Measurements from ENCODE around the gene PITPNC1. TPM values are rescaled to one million over a fixed set of nuclear protein-coding genes. Genes with fewer than 3 reads are reported as not detected.

The PITPNC1 gene
- total and polyA plus RNA-seq, 2 of the 13 experiments (the other 11 are each of a cell fraction or from before 2014, with no cell fraction given), result 4.1 to 5.7 TPM

DNA sequence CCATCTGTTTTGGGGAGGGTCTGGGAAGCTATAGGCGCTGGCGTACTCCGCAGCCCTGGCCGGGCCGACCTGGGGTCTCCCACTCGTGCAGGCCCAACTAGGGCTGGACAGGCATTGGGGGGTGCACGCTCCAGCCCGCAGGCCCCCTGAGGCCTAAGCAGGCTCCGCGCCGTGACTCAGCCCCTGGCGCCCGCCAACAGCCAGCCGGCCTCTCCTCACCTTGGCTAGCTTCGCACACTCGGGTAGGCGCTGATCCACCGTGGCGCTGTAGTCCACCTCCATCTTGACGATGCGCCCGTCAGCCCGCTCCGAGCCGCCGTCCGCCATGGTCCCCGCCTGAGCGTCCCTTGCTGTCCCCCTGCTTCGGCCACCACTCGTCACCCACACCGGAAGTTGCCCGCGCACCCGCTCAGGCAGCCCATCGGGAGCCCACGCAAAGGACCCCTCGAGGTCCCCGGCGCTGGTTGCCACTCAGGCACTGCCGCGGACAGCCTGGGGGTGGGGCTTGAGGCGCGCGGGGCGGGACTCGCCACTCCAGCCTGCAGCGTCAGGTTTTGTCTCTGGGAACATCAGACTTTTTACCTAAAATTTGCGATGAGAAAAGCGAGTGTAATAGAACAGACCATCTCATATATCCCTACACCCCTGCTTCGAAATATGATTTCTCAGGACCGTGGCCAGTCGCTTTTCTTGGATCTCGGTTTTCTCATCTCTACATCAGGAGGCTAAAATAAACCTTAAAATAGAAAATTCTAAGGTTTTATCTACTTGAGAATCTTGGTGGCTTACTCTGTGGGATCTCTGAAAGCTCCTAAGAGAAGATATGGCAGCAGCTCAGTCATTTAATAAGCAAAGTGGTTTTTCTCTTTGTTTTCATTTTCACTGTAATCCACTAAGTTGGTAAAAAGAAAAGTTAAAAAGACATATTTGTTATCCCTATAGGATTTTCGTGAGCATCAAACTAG is 10.6 kb upstream of the PITPNC1 start, which contains the start of gene PSMD12 (continued):
- TF ChIP-seq, protein P1, sequence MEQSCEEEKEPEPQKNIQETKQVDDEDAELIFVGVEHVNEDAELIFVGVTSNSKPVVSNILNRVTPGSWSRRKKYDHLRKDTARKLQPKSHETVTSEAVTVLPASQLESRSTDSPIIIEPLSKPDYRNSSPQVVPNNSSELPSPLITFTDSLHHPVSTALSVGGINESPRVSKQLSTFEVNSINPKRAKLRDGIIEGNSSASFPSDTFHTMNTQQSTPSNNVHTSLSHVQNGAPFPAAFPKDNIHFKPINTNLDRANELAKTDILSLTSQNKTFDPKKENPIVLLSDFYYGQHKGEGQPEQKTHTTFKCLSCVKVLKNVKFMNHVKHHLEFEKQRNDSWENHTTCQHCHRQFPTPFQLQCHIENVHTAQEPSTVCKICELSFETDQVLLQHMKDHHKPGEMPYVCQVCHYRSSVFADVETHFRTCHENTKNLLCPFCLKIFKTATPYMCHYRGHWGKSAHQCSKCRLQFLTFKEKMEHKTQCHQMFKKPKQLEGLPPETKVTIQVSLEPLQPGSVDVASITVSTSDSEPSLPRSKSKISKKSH (CRISPR knock-in tag; IDR thresholded peaks at IDR 0.05; ENCODE audit: borderline replicate concordance), result peak; percentile 96
- peak; percentile 92 for TF ChIP-seq ZNF790 (CRISPR knock-in tag; IDR thresholded peaks at IDR 0.05; ENCODE audit: borderline replicate concordance)
- TF ChIP-seq HNRNPUL1 (IDR thresholded peaks at IDR 0.05; ENCODE audit: low read depth, low read length), result peak; percentile 67; the same call in 1 of the 2 replicates
- TF ChIP-seq SRF (IDR thresholded peaks at IDR 0.05; ENCODE audit: low read depth, low read length), result no peak
- peak; percentile 44 for TF ChIP-seq RARA (CRISPR knock-in tag; IDR thresholded peaks at IDR 0.05)
- TF ChIP-seq YY1 (IDR thresholded peaks at IDR 0.05; ENCODE audit: insufficient read depth, insufficient replicate concordance, low read depth, low read length), result peak; percentile 92
- TF ChIP-seq, protein P2, sequence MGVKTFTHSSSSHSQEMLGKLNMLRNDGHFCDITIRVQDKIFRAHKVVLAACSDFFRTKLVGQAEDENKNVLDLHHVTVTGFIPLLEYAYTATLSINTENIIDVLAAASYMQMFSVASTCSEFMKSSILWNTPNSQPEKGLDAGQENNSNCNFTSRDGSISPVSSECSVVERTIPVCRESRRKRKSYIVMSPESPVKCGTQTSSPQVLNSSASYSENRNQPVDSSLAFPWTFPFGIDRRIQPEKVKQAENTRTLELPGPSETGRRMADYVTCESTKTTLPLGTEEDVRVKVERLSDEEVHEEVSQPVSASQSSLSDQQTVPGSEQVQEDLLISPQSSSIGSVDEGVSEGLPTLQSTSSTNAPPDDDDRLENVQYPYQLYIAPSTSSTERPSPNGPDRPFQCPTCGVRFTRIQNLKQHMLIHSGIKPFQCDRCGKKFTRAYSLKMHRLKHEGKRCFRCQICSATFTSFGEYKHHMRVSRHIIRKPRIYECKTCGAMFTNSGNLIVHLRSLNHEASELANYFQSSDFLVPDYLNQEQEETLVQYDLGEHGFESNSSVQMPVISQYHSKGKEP (CRISPR knock-in tag; IDR thresholded peaks at IDR 0.05), result no peak
- peak; percentile 93; the same call in 1 of the 2 replicates for TF ChIP-seq ZNF749 (CRISPR knock-in tag; IDR thresholded peaks at IDR 0.05; ENCODE audit: borderline replicate concordance)
- peak; percentile 79 for TF ChIP-seq GATAD2A (CRISPR knock-in tag; IDR thresholded peaks at IDR 0.05)
- peak; percentile 77 for TF ChIP-seq GFI1 (CRISPR knock-in tag; IDR thresholded peaks at IDR 0.05; ENCODE audit: borderline replicate concordance)
- TF ChIP-seq, protein P3, sequence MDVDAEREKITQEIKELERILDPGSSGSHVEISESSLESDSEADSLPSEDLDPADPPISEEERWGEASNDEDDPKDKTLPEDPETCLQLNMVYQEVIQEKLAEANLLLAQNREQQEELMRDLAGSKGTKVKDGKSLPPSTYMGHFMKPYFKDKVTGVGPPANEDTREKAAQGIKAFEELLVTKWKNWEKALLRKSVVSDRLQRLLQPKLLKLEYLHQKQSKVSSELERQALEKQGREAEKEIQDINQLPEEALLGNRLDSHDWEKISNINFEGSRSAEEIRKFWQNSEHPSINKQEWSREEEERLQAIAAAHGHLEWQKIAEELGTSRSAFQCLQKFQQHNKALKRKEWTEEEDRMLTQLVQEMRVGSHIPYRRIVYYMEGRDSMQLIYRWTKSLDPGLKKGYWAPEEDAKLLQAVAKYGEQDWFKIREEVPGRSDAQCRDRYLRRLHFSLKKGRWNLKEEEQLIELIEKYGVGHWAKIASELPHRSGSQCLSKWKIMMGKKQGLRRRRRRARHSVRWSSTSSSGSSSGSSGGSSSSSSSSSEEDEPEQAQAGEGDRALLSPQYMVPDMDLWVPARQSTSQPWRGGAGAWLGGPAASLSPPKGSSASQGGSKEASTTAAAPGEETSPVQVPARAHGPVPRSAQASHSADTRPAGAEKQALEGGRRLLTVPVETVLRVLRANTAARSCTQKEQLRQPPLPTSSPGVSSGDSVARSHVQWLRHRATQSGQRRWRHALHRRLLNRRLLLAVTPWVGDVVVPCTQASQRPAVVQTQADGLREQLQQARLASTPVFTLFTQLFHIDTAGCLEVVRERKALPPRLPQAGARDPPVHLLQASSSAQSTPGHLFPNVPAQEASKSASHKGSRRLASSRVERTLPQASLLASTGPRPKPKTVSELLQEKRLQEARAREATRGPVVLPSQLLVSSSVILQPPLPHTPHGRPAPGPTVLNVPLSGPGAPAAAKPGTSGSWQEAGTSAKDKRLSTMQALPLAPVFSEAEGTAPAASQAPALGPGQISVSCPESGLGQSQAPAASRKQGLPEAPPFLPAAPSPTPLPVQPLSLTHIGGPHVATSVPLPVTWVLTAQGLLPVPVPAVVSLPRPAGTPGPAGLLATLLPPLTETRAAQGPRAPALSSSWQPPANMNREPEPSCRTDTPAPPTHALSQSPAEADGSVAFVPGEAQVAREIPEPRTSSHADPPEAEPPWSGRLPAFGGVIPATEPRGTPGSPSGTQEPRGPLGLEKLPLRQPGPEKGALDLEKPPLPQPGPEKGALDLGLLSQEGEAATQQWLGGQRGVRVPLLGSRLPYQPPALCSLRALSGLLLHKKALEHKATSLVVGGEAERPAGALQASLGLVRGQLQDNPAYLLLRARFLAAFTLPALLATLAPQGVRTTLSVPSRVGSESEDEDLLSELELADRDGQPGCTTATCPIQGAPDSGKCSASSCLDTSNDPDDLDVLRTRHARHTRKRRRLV (CRISPR knock-in tag; IDR thresholded peaks at IDR 0.05), result 0 out of 2 replicates have a peak, but pooled peaks have one; percentile 25
- TF ChIP-seq SRY (CRISPR knock-in tag; IDR thresholded peaks at IDR 0.05), result peak; percentile 95; the same call in 1 of the 2 replicates
- TF ChIP-seq ZBTB7A (CRISPR knock-in tag; IDR thresholded peaks at IDR 0.05), result no peak; the same call in 1 of the 2 replicates
- TF ChIP-seq, protein P4, sequence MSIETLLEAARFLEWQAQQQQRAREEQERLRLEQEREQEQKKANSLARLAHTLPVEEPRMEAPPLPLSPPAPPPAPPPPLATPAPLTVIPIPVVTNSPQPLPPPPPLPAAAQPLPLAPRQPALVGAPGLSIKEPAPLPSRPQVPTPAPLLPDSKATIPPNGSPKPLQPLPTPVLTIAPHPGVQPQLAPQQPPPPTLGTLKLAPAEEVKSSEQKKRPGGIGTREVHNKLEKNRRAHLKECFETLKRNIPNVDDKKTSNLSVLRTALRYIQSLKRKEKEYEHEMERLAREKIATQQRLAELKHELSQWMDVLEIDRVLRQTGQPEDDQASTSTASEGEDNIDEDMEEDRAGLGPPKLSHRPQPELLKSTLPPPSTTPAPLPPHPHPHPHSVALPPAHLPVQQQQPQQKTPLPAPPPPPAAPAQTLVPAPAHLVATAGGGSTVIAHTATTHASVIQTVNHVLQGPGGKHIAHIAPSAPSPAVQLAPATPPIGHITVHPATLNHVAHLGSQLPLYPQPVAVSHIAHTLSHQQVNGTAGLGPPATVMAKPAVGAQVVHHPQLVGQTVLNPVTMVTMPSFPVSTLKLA (IDR thresholded peaks at IDR 0.05), result 0 out of 2 replicates have a peak, but pooled peaks have one; percentile 22
- 0 out of 2 replicates have a peak, but pooled peaks have one; percentile 86 for TF ChIP-seq ZNF180 (CRISPR knock-in tag; IDR thresholded peaks at IDR 0.05; ENCODE audit: borderline replicate concordance, low read depth)
- TF ChIP-seq STAG1 (CRISPR knock-in tag; IDR thresholded peaks at IDR 0.05), result no peak
- peak; percentile 61; the same call in 1 of the 2 replicates for TF ChIP-seq ZFP82 (CRISPR knock-in tag; IDR thresholded peaks at IDR 0.05; ENCODE audit: borderline replicate concordance)
- no peak for TF ChIP-seq SUZ12 (IDR thresholded peaks at IDR 0.05; ENCODE audit: low read depth, low read length)
